ENCODE results near the gene TMEM132C. TPM values are rescaled to one million over a fixed set of nuclear protein-coding genes. Genes with fewer than 3 reads are reported as not detected.

TMEM132C gene
- total RNA-seq, 2 experiments from 2014 or later, result not detected

- Mint-ChIP-seq H3K27me3 (peaks cover 68% of the 10 kb centered on the region), H3K9me3 (peaks cover 3% of the 10 kb centered on the region), H3K27ac (no peak overlapping the region), H3K36me3 (no peaks in the 10 kb centered on the region), H3K4me1 (no peaks in the 10 kb centered on the region), H3K4me3 (no peak overlapping the region)
- DNase-seq, result no peak
These were observed 334 bp upstream of the TMEM132C start for GRCh38 chr12:128266541-128267130.

- H3K4me3 Mint-ChIP-seq, result no peak overlapping the region
- H3K27me3 Mint-ChIP-seq, result peaks cover 69% of the 10 kb centered on the region
- no peaks in the 10 kb centered on the region for H3K4me1 Mint-ChIP-seq
- H3K36me3 Mint-ChIP-seq, result no peaks in the 10 kb centered on the region
- peaks cover 3% of the 10 kb centered on the region for H3K9me3 Mint-ChIP-seq
- no peak for DNase-seq
- no peak overlapping the region for H3K27ac Mint-ChIP-seq
These were observed 845 bp downstream of the TMEM132C start for GRCh38 chr12:128267651-128268378.

DNA sequence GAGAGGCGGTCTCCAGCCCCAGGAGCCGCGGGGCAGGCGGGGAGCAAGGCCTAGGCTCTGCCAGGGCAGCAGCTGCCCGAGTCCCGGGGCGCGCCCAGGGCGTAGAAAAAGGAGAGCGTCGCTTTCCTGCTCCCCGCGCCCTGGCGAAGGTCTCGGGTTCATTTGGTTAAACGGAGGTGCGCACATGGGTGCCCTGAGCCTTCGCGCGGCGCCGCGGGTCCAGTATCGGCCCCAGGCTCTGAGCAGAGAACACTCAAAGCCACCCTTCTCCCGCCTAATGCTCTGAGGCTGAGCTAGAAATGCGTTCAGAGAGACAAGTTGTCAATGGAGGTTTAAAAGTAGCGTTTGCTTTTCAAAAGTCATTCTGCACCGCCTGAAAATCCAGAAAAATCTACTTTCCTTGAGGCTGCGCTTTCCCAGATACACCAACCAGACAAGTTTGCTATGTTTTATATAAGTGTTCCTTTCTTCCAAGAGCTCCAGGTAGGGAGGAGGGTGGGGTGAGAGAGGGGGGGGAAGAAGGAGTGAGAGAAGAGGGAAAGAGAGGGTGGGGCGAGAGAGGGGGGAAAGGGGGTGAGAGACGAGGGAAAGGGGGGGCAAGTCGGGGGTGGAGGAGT lies 1.5 kb downstream of the TMEM132C start:
- Mint-ChIP-seq H3K27ac (no peak overlapping the region), H3K9me3 (peaks cover 4% of the 10 kb centered on the region), H3K4me1 (no peaks in the 10 kb centered on the region), H3K4me3 (no peak overlapping the region), H3K36me3 (no peaks in the 10 kb centered on the region), H3K27me3 (peaks cover 66% of the 10 kb centered on the region)
- no peak for DNase-seq

GRCh38 chr12:128269181-128269591 lies 2.2 kb downstream of the TMEM132C start:
- DNase-seq, result no peak
- H3K27me3 Mint-ChIP-seq, result peaks cover 59% of the 10 kb centered on the region
- H3K4me3 Mint-ChIP-seq, result no peak overlapping the region
- H3K27ac Mint-ChIP-seq, result no peak overlapping the region
- H3K9me3 Mint-ChIP-seq, result peaks cover 2% of the 10 kb centered on the region
- no peaks in the 10 kb centered on the region for H3K36me3 Mint-ChIP-seq
- no peaks in the 10 kb centered on the region for H3K4me1 Mint-ChIP-seq

- no peaks in the 10 kb centered on the region for H3K36me3 Mint-ChIP-seq
- peaks cover 9% of the 10 kb centered on the region for H3K9me3 Mint-ChIP-seq
- H3K4me3 Mint-ChIP-seq, result no peak overlapping the region
- H3K27me3 Mint-ChIP-seq, result peaks cover 7% of the 10 kb centered on the region
- no peaks in the 10 kb centered on the region for H3K4me1 Mint-ChIP-seq
- no peak overlapping the region for H3K27ac Mint-ChIP-seq
- DNase-seq, result no peak
These were observed 9.5 kb downstream of the TMEM132C start for GRCh38 chr12:128276471-128276870.

GRCh38 chr12:128286970-128287369 lies 20.0 kb downstream of the TMEM132C start:
- H3K36me3 Mint-ChIP-seq, result no peaks in the 10 kb centered on the region
- H3K4me1 Mint-ChIP-seq, result no peaks in the 10 kb centered on the region
- H3K9me3 Mint-ChIP-seq, result peaks cover 2% of the 10 kb centered on the region
- no peak overlapping the region for H3K4me3 Mint-ChIP-seq
- no peak for DNase-seq
- peaks cover 11% of the 10 kb centered on the region for H3K27me3 Mint-ChIP-seq
- no peak overlapping the region for H3K27ac Mint-ChIP-seq

GRCh38 chr12:128288357-128288756 lies 21.4 kb downstream of the TMEM132C start:
- H3K27ac Mint-ChIP-seq, result no peak overlapping the region
- no peaks in the 10 kb centered on the region for H3K4me1 Mint-ChIP-seq
- peaks cover 11% of the 10 kb centered on the region for H3K27me3 Mint-ChIP-seq
- DNase-seq, result no peak
- peaks cover 2% of the 10 kb centered on the region for H3K9me3 Mint-ChIP-seq
- H3K4me3 Mint-ChIP-seq, result no peak overlapping the region
- no peaks in the 10 kb centered on the region for H3K36me3 Mint-ChIP-seq

DNA sequence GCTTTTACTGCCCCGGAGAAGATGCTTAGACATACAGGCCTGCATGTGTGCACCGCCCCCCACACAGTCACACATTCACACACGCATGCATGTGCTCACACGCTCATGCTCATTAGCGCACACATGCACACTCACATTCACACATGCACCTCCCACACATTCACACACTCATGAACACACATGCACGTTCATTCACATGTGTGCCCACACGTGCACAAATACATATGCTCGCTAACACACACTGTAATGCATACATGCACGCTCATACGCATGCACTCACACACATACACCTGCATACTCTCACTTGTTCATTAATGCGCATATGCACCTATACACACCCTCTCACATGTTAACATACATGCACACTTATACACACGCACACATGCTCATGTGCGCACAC lies 21.9 kb downstream of the TMEM132C start:
- H3K4me3 Mint-ChIP-seq, result no peak overlapping the region
- H3K4me1 Mint-ChIP-seq, result no peaks in the 10 kb centered on the region
- H3K9me3 Mint-ChIP-seq, result no peaks in the 10 kb centered on the region
- H3K27ac Mint-ChIP-seq, result no peak overlapping the region
- DNase-seq, result no peak
- no peaks in the 10 kb centered on the region for H3K36me3 Mint-ChIP-seq
- H3K27me3 Mint-ChIP-seq, result peaks cover 13% of the 10 kb centered on the region

GRCh38 chr12:128290938-128291337 lies 24.0 kb downstream of the TMEM132C start:
- H3K9me3 Mint-ChIP-seq, result no peaks in the 10 kb centered on the region

GRCh38 chr12:128298091-128298748 lies 31.2 kb downstream of the TMEM132C start:
- Mint-ChIP-seq H3K4me1 (no peaks in the 10 kb centered on the region), H3K27me3 (peaks cover 17% of the 10 kb centered on the region), H3K36me3 (no peaks in the 10 kb centered on the region)

More at GRCh38 chr12:128290938-128291337, 24.0 kb downstream of the TMEM132C start:
- no peak for DNase-seq
- Mint-ChIP-seq H3K4me3 (no peak overlapping the region), H3K36me3 (no peaks in the 10 kb centered on the region), H3K4me1 (no peaks in the 10 kb centered on the region), H3K27ac (no peak overlapping the region), H3K27me3 (peaks cover 14% of the 10 kb centered on the region)

GRCh38 chr12:128305336-128305892 lies 38.4 kb downstream of the TMEM132C start:
- Mint-ChIP-seq H3K27ac (no peak overlapping the region), H3K9me3 (no peaks in the 10 kb centered on the region), H3K4me1 (no peaks in the 10 kb centered on the region), H3K27me3 (no peaks in the 10 kb centered on the region), H3K4me3 (no peak overlapping the region), H3K36me3 (no peaks in the 10 kb centered on the region)
- DNase-seq, result no peak

More at GRCh38 chr12:128298091-128298748, 31.2 kb downstream of the TMEM132C start:
- H3K4me3 Mint-ChIP-seq, result no peak overlapping the region
- peaks cover 2% of the 10 kb centered on the region for H3K9me3 Mint-ChIP-seq
- DNase-seq, result no peak
- H3K27ac Mint-ChIP-seq, result no peak overlapping the region

GRCh38 chr12:128307791-128308190 lies 40.8 kb downstream of the TMEM132C start:
- no peaks in the 10 kb centered on the region for H3K36me3 Mint-ChIP-seq
- H3K4me1 Mint-ChIP-seq, result no peaks in the 10 kb centered on the region
- H3K27ac Mint-ChIP-seq, result no peak overlapping the region
- H3K4me3 Mint-ChIP-seq, result no peak overlapping the region
- peaks cover 1% of the 10 kb centered on the region for H3K9me3 Mint-ChIP-seq
- H3K27me3 Mint-ChIP-seq, result no peaks in the 10 kb centered on the region
- no peak for DNase-seq

DNA sequence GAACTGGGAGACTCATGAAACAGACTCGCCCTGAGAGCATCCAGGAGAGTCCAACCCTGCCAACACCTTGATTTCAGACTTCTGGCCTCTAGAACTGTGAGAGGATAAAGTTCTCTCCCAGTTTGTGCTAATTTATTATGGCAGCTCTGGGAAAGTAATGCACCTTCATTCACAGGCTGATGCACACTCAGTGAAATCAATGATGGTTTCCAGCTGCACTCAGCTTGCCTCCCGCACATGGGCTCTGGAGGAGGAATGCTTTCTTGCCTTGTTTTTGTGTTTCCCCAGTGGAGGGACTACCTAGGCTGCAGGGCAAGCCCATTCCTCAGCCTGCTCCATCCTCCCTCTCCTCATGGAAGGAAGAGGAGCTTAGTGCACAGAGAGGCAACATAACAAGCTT lies 45.7 kb downstream of the TMEM132C start:
- DNase-seq, result no peak
- peaks cover 3% of the 10 kb centered on the region for H3K27me3 Mint-ChIP-seq
- no peak overlapping the region for H3K27ac Mint-ChIP-seq
- H3K4me1 Mint-ChIP-seq, result no peaks in the 10 kb centered on the region
- H3K9me3 Mint-ChIP-seq, result peaks cover 1% of the 10 kb centered on the region
- no peaks in the 10 kb centered on the region for H3K36me3 Mint-ChIP-seq
- H3K4me3 Mint-ChIP-seq, result no peak overlapping the region

- Mint-ChIP-seq H3K4me1 (no peaks in the 10 kb centered on the region), H3K4me3 (no peak overlapping the region), H3K9me3 (peaks cover 1% of the 10 kb centered on the region), H3K27ac (no peak overlapping the region), H3K27me3 (peaks cover 3% of the 10 kb centered on the region), H3K36me3 (no peaks in the 10 kb centered on the region)
- no peak for DNase-seq
These were observed 47.0 kb downstream of the TMEM132C start for GRCh38 chr12:128313931-128314330.

GRCh38 chr12:128314611-128315010 lies 47.6 kb downstream of the TMEM132C start:
- H3K27ac Mint-ChIP-seq, result no peak overlapping the region
- no peak overlapping the region for H3K4me3 Mint-ChIP-seq
- no peaks in the 10 kb centered on the region for H3K36me3 Mint-ChIP-seq
- H3K4me1 Mint-ChIP-seq, result no peaks in the 10 kb centered on the region
- no peak for DNase-seq
- H3K27me3 Mint-ChIP-seq, result peaks cover 3% of the 10 kb centered on the region
- H3K9me3 Mint-ChIP-seq, result peaks cover 1% of the 10 kb centered on the region

Measured in activated naive CD8-positive, alpha-beta T cell treated with anti-CD3 and anti-CD28 coated beads for 36 hours (primary cell).